SK-N-SH (cell line): ENCODE measurements around the gene H1-8.

ENCODE experiments used
- CHD2 ChIP-seq: fragments of 150-350 bp; IDR thresholded peaks from 2 replicates; pipeline ENCODE4 v1.6.1; 2018; ENCODE audit warnings: low read length; ENCODE audit not compliant: partially characterized antibody
- CTCF ChIP-seq: fragments of 200-600 bp; sonication (generic); IDR thresholded peaks from 2 replicates; pipeline ENCODE4 v1.6.1; 2017; ENCODE audit warnings: antibody characterized with exemption, mild to moderate bottlenecking, moderate library complexity
- FOSL2 ChIP-seq: IDR thresholded peaks from 2 replicates; pipeline ENCODE4 v1.4.0; 2012; ENCODE audit warnings: low read depth, mild to moderate bottlenecking, moderate library complexity, borderline replicate concordance
- JUND ChIP-seq: IDR thresholded peaks from 2 replicates; pipeline ENCODE4 v1.4.0; 2012
- MAX ChIP-seq: IDR thresholded peaks from 2 replicates; pipeline ENCODE4 v1.4.0; 2012; ENCODE audit warnings: low read depth
- NFIC ChIP-seq: IDR thresholded peaks from 2 replicates; pipeline ENCODE4 v1.4.0; 2012; ENCODE audit warnings: borderline replicate concordance
- POLR2AphosphoS5 ChIP-seq: IDR thresholded peaks from 2 replicates; pipeline ENCODE4 v1.6.1; 2012; ENCODE audit warnings: low read depth, low read length
- REST ChIP-seq: IDR thresholded peaks from 2 replicates; pipeline ENCODE4 v1.6.1; 2012; ENCODE audit warnings: mild to moderate bottlenecking, low read depth, low read length, moderate library complexity
- USF2 ChIP-seq: fragments of 150-350 bp; IDR thresholded peaks from 2 replicates; pipeline ENCODE4 v1.6.1; 2017; ENCODE audit warnings: antibody characterized with exemption, low read length, low read depth, borderline replicate concordance

- no peak for TF ChIP-seq POLR2AphosphoS5
- no peak for TF ChIP-seq NFIC
- no peak for TF ChIP-seq FOSL2
- TF ChIP-seq JUND = no peak
- no peak for TF ChIP-seq MAX
- no peak for TF ChIP-seq USF2
- no peak for TF ChIP-seq CTCF
- TF ChIP-seq REST = no peak
- no peak for TF ChIP-seq CHD2
Observed at GRCh38 chr3:129535075-129535474, 7.9 kb upstream of the H1-8 start.
